NB4 (cell line): ENCODE measurements around the gene PDGFB.

Source experiments
- POLR2A ChIP-seq: IDR thresholded peaks from 2 replicates; pipeline ENCODE4 v1.6.1; 2011; ENCODE audit warnings: mild to moderate bottlenecking; ENCODE audit not compliant: insufficient read length; ENCODE audit errors: extremely low read depth
- TF ChIP-seq, protein P1 (sequence below): IDR thresholded peaks from one replicate; pipeline ENCODE4 v1.5.1; 2012; ENCODE audit warnings: low read depth, low read length

DNA sequence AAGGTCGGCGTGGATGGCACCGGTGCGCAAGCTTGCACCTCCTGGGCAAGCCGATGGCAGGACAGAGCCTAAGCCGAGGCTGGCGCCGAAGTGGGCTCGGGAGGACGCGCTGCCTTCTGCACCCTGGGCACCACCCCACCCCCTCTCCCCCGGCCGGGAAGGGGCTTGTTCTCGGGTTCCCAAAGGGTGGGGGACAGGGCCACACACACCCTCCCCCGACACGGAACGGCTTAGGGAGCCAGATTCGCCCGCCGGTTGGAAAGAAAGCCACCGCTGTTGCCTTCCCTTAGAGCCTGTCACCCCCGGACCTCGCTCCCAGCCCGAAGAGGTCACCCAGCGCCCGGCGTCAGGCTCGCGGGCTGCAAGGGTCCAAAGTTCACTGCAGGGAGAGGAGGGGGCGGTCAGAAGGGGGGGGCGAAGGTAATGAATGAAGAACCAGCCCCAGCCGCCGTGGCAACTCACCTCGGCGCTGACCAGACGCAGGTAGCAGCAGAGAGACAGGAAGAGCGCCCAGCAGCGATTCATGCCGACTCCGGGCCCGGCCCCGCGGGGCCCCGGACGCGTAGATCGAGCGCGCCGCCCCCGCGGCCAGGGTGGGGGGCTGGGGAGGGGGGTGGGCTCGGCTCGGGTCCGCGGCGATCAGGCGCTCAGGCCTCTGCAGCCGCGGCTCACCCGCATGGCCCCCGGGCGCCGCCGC, 1.2 kb downstream of the PDGFB start:
- TF ChIP-seq, protein P1, sequence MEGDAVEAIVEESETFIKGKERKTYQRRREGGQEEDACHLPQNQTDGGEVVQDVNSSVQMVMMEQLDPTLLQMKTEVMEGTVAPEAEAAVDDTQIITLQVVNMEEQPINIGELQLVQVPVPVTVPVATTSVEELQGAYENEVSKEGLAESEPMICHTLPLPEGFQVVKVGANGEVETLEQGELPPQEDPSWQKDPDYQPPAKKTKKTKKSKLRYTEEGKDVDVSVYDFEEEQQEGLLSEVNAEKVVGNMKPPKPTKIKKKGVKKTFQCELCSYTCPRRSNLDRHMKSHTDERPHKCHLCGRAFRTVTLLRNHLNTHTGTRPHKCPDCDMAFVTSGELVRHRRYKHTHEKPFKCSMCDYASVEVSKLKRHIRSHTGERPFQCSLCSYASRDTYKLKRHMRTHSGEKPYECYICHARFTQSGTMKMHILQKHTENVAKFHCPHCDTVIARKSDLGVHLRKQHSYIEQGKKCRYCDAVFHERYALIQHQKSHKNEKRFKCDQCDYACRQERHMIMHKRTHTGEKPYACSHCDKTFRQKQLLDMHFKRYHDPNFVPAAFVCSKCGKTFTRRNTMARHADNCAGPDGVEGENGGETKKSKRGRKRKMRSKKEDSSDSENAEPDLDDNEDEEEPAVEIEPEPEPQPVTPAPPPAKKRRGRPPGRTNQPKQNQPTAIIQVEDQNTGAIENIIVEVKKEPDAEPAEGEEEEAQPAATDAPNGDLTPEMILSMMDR: no peak
- no peak for TF ChIP-seq POLR2A
